ENCODE data around the gene NDC80. TPM values are rescaled to one million over a fixed set of nuclear protein-coding genes. Genes with fewer than 3 reads are reported as not detected.
"Not testable (repeated sequence)": the region's sequence is repeated elsewhere in the genome, so short reads cannot be mapped to it uniquely, and the experiment has no call there.

NDC80 gene
- polyA plus RNA-seq, 1 donor (not counting 4 experiments of a cell fraction or from before 2014, with no cell fraction given), result 11.5 TPM

DNA sequence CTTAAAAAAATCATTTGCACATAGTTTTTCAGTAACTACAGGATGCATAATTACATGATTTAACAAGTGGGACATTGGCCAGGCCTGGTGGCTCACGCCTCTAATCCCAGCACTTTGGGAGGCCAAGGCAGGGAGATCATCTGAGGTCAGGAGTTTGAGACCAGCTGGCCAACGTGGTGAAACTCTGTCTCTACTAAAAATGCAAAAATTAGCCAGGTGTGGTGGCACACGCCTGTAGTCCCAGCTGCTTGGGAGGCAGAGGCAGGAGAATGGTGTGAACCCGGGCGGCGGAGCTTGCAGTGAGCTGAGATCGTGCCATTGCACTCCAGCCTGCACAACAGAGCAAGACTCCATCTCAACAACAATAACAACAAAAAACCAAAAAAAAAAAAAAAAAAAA is 90.9 kb downstream of the NDC80 start:
- H4K20me1 ChIP-seq (ENCODE audit: control insufficient read depth, extremely low read depth, insufficient read depth, low read length), result not testable (repeated sequence)

DNA sequence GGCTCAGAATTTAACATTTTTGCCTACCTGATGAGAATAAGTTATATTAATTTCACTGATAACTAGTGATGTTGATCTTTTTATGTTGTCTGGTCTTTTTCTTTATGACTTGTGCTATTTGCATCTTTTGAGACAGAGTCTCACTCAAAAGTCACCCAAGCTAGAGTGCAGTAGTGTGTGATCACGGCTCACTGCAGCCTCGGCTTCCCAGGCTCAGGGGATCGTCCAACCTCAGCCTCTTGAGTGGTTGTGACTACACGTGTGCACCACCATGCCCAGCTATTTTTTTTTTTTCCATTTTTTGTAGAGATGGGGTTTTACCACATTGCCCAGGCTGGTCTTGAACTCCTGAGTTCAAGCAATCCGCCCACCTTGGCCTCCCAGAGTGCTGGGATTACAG is 91.6 kb downstream of the NDC80 start:
- Histone ChIP-seq H3K9me3 (ENCODE audit: control insufficient read depth, low read depth, low read length) (no peaks in the 10 kb centered on the region), H3K4me1 (ENCODE audit: control insufficient read depth, extremely low read depth, insufficient read depth, low read length) (peaks cover 10% of the 10 kb centered on the region), H3K27ac (ENCODE audit: control insufficient read depth, insufficient read depth, low read length) (no peak overlapping the region), H3K27me3 (ENCODE audit: control insufficient read depth, extremely low read depth, insufficient read depth, low read length) (no peaks in the 10 kb centered on the region), H3K9me1 (ENCODE audit: control insufficient read depth, extremely low read depth, insufficient read depth, low read length) (no peaks in the 10 kb centered on the region), H3K9ac (ENCODE audit: control insufficient read depth, extremely low read depth, insufficient read depth, low read length) (no peak overlapping the region), H3K79me2 (ENCODE audit: control insufficient read depth, insufficient read depth, low read length) (peaks cover 74% of the 10 kb centered on the region), H2AFZ (ENCODE audit: control insufficient read depth, low read length) (no peak overlapping the region), H3K4me2 (ENCODE audit: control insufficient read depth, extremely low read depth, insufficient read depth, low read depth, low read length) (no peak overlapping the region), H3K36me3 (ENCODE audit: control insufficient read depth in 2 of 2, extremely low read depth in 1 of 2, insufficient read depth in 2 of 2, low read length in 2 of 2) (peaks cover under 1 to 6% of the 10 kb centered on the region in 2 experiments), H3K4me3 (ENCODE audit: control insufficient read depth in 2 of 3, extremely low read depth in 1 of 3, insufficient read depth in 2 of 3, low read depth in 1 of 3, low read length in 3 of 3) (no peak overlapping the region), H4K20me1 (ENCODE audit: control insufficient read depth, extremely low read depth, insufficient read depth, low read length) (no peaks in the 10 kb centered on the region)
- no peak for DNase-seq (ENCODE audit: low read depth, low spot score)
- no peak for FAIRE-seq
- dilution Hi-C loops (cut with MboI; ENCODE audit: extremely low pct_ligation_motif_present, low sequenced_read_pairs), result no loop called here
- TF ChIP-seq, protein P1, sequence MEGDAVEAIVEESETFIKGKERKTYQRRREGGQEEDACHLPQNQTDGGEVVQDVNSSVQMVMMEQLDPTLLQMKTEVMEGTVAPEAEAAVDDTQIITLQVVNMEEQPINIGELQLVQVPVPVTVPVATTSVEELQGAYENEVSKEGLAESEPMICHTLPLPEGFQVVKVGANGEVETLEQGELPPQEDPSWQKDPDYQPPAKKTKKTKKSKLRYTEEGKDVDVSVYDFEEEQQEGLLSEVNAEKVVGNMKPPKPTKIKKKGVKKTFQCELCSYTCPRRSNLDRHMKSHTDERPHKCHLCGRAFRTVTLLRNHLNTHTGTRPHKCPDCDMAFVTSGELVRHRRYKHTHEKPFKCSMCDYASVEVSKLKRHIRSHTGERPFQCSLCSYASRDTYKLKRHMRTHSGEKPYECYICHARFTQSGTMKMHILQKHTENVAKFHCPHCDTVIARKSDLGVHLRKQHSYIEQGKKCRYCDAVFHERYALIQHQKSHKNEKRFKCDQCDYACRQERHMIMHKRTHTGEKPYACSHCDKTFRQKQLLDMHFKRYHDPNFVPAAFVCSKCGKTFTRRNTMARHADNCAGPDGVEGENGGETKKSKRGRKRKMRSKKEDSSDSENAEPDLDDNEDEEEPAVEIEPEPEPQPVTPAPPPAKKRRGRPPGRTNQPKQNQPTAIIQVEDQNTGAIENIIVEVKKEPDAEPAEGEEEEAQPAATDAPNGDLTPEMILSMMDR (optimal IDR thresholded peaks at IDR 0.05 in 1 of 3, IDR thresholded peaks at IDR 0.05 in 1 of 3, conservative IDR thresholded peaks at IDR 0.05 in 1 of 3; ENCODE audit: extremely low read depth in 1 of 3, insufficient read depth in 2 of 3, low read length in 3 of 3), result no peak
- TF ChIP-seq EZH2 (IDR thresholded peaks at IDR 0.05; ENCODE audit: low read length), result no peak

More for the DNA sequence above, 90.9 kb downstream of the NDC80 start:
- H3K4me2 ChIP-seq (ENCODE audit: control insufficient read depth, extremely low read depth, insufficient read depth, low read depth, low read length); DNase-seq (ENCODE audit: low read depth, low spot score); dilution Hi-C loops (cut with MboI; ENCODE audit: extremely low pct_ligation_motif_present, low sequenced_read_pairs); H3K27ac ChIP-seq (ENCODE audit: control insufficient read depth, insufficient read depth, low read length); H3K9ac ChIP-seq (ENCODE audit: control insufficient read depth, extremely low read depth, insufficient read depth, low read length); H3K4me3 ChIP-seq (ENCODE audit: control insufficient read depth in 2 of 3, extremely low read depth in 1 of 3, insufficient read depth in 2 of 3, low read depth in 1 of 3, low read length in 3 of 3); H3K27me3 ChIP-seq (ENCODE audit: control insufficient read depth, extremely low read depth, insufficient read depth, low read length); H2AFZ ChIP-seq (ENCODE audit: control insufficient read depth, low read length); FAIRE-seq; H3K36me3 ChIP-seq (ENCODE audit: control insufficient read depth in 2 of 2, extremely low read depth in 1 of 2, insufficient read depth in 2 of 2, low read length in 2 of 2); H3K9me1 ChIP-seq (ENCODE audit: control insufficient read depth, extremely low read depth, insufficient read depth, low read length); H3K9me3 ChIP-seq (ENCODE audit: control insufficient read depth, low read depth, low read length): not testable (repeated sequence)
- H3K4me1 ChIP-seq (ENCODE audit: control insufficient read depth, extremely low read depth, insufficient read depth, low read length), result peaks cover 10% of the 10 kb centered on the region
- peaks cover 81% of the 10 kb centered on the region for H3K79me2 ChIP-seq (ENCODE audit: control insufficient read depth, insufficient read depth, low read length)

Small RNA genes lying within 50 kb of the gene (small RNA-seq; reads per million reads assigned to genes)
- gene RF00019 (ENCODE audit: insufficient read length in 3 of 3, low read depth in 3 of 3, low replicate concordance in 1 of 3), result 0 reads per million in 3 experiments
- gene RF01233 (ENCODE audit: insufficient read length in 3 of 3, low read depth in 3 of 3, low replicate concordance in 1 of 3), result 0 reads per million in 3 experiments
- gene RNU6-340P (ENCODE audit: insufficient read length in 3 of 3, low read depth in 3 of 3, low replicate concordance in 1 of 3), result 0 reads per million in 3 experiments

Other genes with a start within 250 kb of the NDC80 start
- gene METTL4, start 52 bp upstream of the NDC80 start, polyA plus RNA-seq, result 5.5 to 10.2 TPM (median 6.1 TPM) in 3 replicates
- gene SMCHD1, start 84.2 kb downstream of the NDC80 start, polyA plus RNA-seq, result 8.7 to 18.5 TPM (median 12.1 TPM) in 3 replicates

Measured in keratinocyte (primary cell).